H1 (cell line): ENCODE results near the gene SLC8A1. TPM values are rescaled to one million over a fixed set of nuclear protein-coding genes. Genes with fewer than 3 reads are reported as not detected.

Source experiments
- CTCF ChIA-PET: fragments of 300-600 bp; sonication (Branson Sonifier 250); formaldehyde crosslinking; loops from one replicate; lab custom pipeline; 2021; ENCODE audit not compliant: partially characterized antibody; lab: Charles Lee
- POLR2A ChIA-PET: fragments of 300-600 bp; sonication (Branson Sonifier 250); formaldehyde crosslinking; loops from one replicate; lab custom pipeline; 2021; ENCODE audit warnings: inconsistent platforms; ENCODE audit not compliant: partially characterized antibody; lab: Charles Lee
- DNase-seq, 2 experiments: peaks; one replicate each; pipeline versions ENCODE4 v3.0.0 to v3.0.0-alpha.2; 2010 to 2022; ENCODE audit warnings: low spot score in 2 of 2, low read depth in 1 of 2, mixed read lengths in 1 of 2
- FAIRE-seq: peaks from 2 replicates; lab custom pipeline; 2011; peaks lifted over from hg19 to GRCh38; lab: Jason Lieb, UNC
- H2AFZ ChIP-seq: 2 replicates; pipeline ENCODE4 v1.8.1; 2012; ENCODE audit warnings: low read length, inconsistent platforms
- H2AK5ac ChIP-seq: 2 replicates; pipeline ENCODE4 v1.6.1; 2013; ENCODE audit warnings: low read depth, low read length
- H2BK120ac ChIP-seq: replicated peaks from 2 replicates; pipeline ENCODE3; 2013; ENCODE audit warnings: low read depth, low read length, inconsistent platforms
- H2BK12ac ChIP-seq: 2 replicates; pipeline ENCODE4 v1.6.1; 2013; ENCODE audit warnings: low read depth, low read length
- H2BK15ac ChIP-seq: 2 replicates; pipeline ENCODE4 v1.6.1; 2013; ENCODE audit warnings: low read length
- H2BK20ac ChIP-seq: 2 replicates; pipeline ENCODE4 v1.6.1; 2013; ENCODE audit warnings: low read length
- H2BK5ac ChIP-seq: 2 replicates; pipeline ENCODE4 v1.6.1; 2013; ENCODE audit warnings: low read depth, low read length
- H3K14ac ChIP-seq: 2 replicates; pipeline ENCODE4 v1.6.1; 2013; ENCODE audit warnings: inconsistent platforms; ENCODE audit not compliant: insufficient read length
- H3K18ac ChIP-seq: 2 replicates; pipeline ENCODE4 v1.6.1; 2013; ENCODE audit warnings: low read length; ENCODE audit errors: extremely low read depth
- H3K23ac ChIP-seq: 2 replicates; pipeline ENCODE4 v1.6.1; 2013; ENCODE audit warnings: inconsistent platforms; ENCODE audit not compliant: insufficient read length
- H3K23me2 ChIP-seq: 2 replicates; pipeline ENCODE4 v1.6.1; 2013; ENCODE audit warnings: low read depth, low read length
- H3K27ac ChIP-seq: 2 replicates; pipeline ENCODE4 v1.6.1; 2011; ENCODE audit warnings: low read depth, low read length, inconsistent platforms
- H3K27me3 ChIP-seq, 4 experiments: replicated peaks in 1 of 4; 1 replicate in 1 of 4; 2 replicates in 3 of 4; pipeline versions ENCODE4 v1.6.1 to v1.8.1; 2011 to 2013; ENCODE audit warnings: low read length in 3 of 4, mild to moderate bottlenecking in 3 of 4, inconsistent platforms in 2 of 4, mixed read lengths in 2 of 4, moderate library complexity in 1 of 4; ENCODE audit not compliant: control insufficient read depth in 3 of 4, insufficient read depth in 3 of 4; ENCODE audit errors: extremely low read depth in 1 of 4
- H3K36me3 ChIP-seq, 4 experiments: 2 replicates each; pipeline versions ENCODE4 v1.6.1 to v1.8.1; 2011 to 2013; ENCODE audit warnings: mild to moderate bottlenecking in 4 of 4, low read length in 3 of 4, moderate library complexity in 2 of 4, control low read depth in 1 of 4, inconsistent platforms in 1 of 4; ENCODE audit not compliant: insufficient read depth in 4 of 4, control insufficient read depth in 2 of 4
- H3K4ac ChIP-seq: replicated peaks from 2 replicates; pipeline ENCODE3; 2013; ENCODE audit warnings: low read length, low read depth, mixed read lengths, inconsistent platforms; ENCODE audit not compliant: insufficient read length
- H3K4me1 ChIP-seq, 4 experiments: replicated peaks in 1 of 4; 1 replicate in 1 of 4; 2 replicates in 3 of 4; pipeline versions ENCODE4 v1.6.1 to v1.8.1; 2011 to 2013; ENCODE audit warnings: low read length in 3 of 4, inconsistent platforms in 2 of 4, mixed read lengths in 1 of 4; ENCODE audit not compliant: insufficient read depth in 4 of 4, control insufficient read depth in 3 of 4
- H3K4me2 ChIP-seq, 2 experiments: 2 replicates each; pipeline versions ENCODE4 v1.6.1 to v1.8.1; 2011 to 2013; ENCODE audit warnings: low read depth in 2 of 2, low read length in 2 of 2, control low read depth in 1 of 2, inconsistent platforms in 1 of 2, mild to moderate bottlenecking in 1 of 2; ENCODE audit not compliant: insufficient read depth in 1 of 2
- H3K4me3 ChIP-seq, 4 experiments: fragments of 200-600, 300-600 bp in 1 of 4; sonication (generic), shearing (Covaris generic), sonication (Bioruptor Twin) in 1 of 4; 2 replicates each; pipeline versions ENCODE4 v1.5.1 to v1.8.1; 2011 to 2016; ENCODE audit warnings: low read length in 4 of 4, low read depth in 3 of 4, control low read depth in 2 of 4, inconsistent platforms in 2 of 4, mild to moderate bottlenecking in 2 of 4, mixed read lengths in 1 of 4, moderate library complexity in 1 of 4; ENCODE audit not compliant: insufficient read depth in 2 of 4; ENCODE audit errors: extremely low read depth in 1 of 4
- H3K56ac ChIP-seq: replicated peaks from 2 replicates; pipeline ENCODE3; 2013; ENCODE audit warnings: low read depth, mild to moderate bottlenecking, mixed read lengths, low read length, inconsistent platforms; ENCODE audit not compliant: insufficient read length
- H3K79me1 ChIP-seq: 2 replicates; pipeline ENCODE4 v1.6.1; 2013; ENCODE audit warnings: low read depth, low read length, control low read depth
- H3K79me2 ChIP-seq, 2 experiments: 2 replicates each; pipeline versions ENCODE4 v1.6.1 to v1.8.1; 2012 to 2013; ENCODE audit warnings: low read length in 2 of 2, mild to moderate bottlenecking in 2 of 2, inconsistent platforms in 1 of 2; ENCODE audit not compliant: insufficient read depth in 2 of 2, control insufficient read depth in 1 of 2
- H3K9ac ChIP-seq, 4 experiments: replicated peaks in 1 of 4; 1 replicate in 1 of 4; 2 replicates in 3 of 4; pipeline versions ENCODE4 v1.6.1 to v1.8.1; 2011 to 2013; ENCODE audit warnings: low read depth in 3 of 4, low read length in 3 of 4, control low read depth in 2 of 4, mild to moderate bottlenecking in 2 of 4, moderate library complexity in 2 of 4, inconsistent platforms in 1 of 4; ENCODE audit errors: extremely low read depth in 1 of 4
- H3K9me3 ChIP-seq, 2 experiments: 2 replicates each; pipeline versions ENCODE4 v1.6.1 to v1.8.1; 2012 to 2013; ENCODE audit warnings: mild to moderate bottlenecking in 2 of 2, moderate library complexity in 2 of 2, control low read depth in 1 of 2, inconsistent platforms in 1 of 2, low read depth in 1 of 2, low read length in 1 of 2, mixed read lengths in 1 of 2; ENCODE audit not compliant: insufficient read depth in 2 of 2
- H4K20me1 ChIP-seq, 2 experiments: replicated peaks in 1 of 2; 2 replicates each; pipeline versions ENCODE3 to v1.8.1; 2011 to 2013; ENCODE audit warnings: inconsistent platforms in 2 of 2, low read length in 2 of 2, mild to moderate bottlenecking in 1 of 2; ENCODE audit not compliant: insufficient read depth in 2 of 2, control insufficient read depth in 1 of 2
- H4K5ac ChIP-seq: 2 replicates; pipeline ENCODE4 v1.6.1; 2013; ENCODE audit warnings: low read length, low read depth, mixed read lengths, inconsistent platforms; ENCODE audit not compliant: insufficient read length
- H4K8ac ChIP-seq: 2 replicates; pipeline ENCODE4 v1.8.0; 2013; ENCODE audit warnings: mild to moderate bottlenecking, moderate library complexity, low read length, inconsistent platforms; ENCODE audit not compliant: insufficient read depth; ENCODE audit errors: extremely low read depth
- H4K91ac ChIP-seq: replicated peaks from 2 replicates; pipeline ENCODE3; 2013; ENCODE audit warnings: low read length, mixed read lengths, inconsistent platforms; ENCODE audit not compliant: insufficient read length
- ASH2L ChIP-seq: fragments of 200-600, 300-600 bp; sonication (generic); IDR thresholded peaks from one replicate; pipeline ENCODE4 v1.7.1; 2017; ENCODE audit warnings: low read length
- ATF2 ChIP-seq: IDR thresholded peaks from 2 replicates; pipeline ENCODE4 v1.6.1; 2012; ENCODE audit warnings: low read length, inconsistent platforms
- BACH1 ChIP-seq: IDR thresholded peaks from 2 replicates; pipeline ENCODE4 v1.6.1; 2012; ENCODE audit warnings: low read length, improper control_type of control experiment
- CBX5 ChIP-seq: fragments of 300-800, 300-1000 bp; sonication (generic); IDR thresholded peaks from 2 replicates; pipeline ENCODE4 v1.7.1; 2016; ENCODE audit warnings: antibody characterized with exemption, low read length, low read depth
- EZH2 ChIP-seq: fragments of 200-600 bp; sonication (generic); IDR thresholded peaks from 2 replicates; pipeline ENCODE4 v1.7.1; 2012; ENCODE audit warnings: low read depth, mild to moderate bottlenecking, moderate library complexity, low read length, inconsistent platforms; ENCODE audit not compliant: severe bottlenecking
- HDAC6 ChIP-seq: IDR thresholded peaks from one replicate; pipeline ENCODE4 v1.7.1; 2012; ENCODE audit warnings: low read depth, mild to moderate bottlenecking, inconsistent platforms, low read length, moderate library complexity
- KDM1A ChIP-seq: fragments of 200-600, 300-600 bp; sonication (generic); IDR thresholded peaks from 2 replicates; pipeline ENCODE4 v1.7.1; 2016; ENCODE audit warnings: mild to moderate bottlenecking, low read length, borderline replicate concordance
- NANOG ChIP-seq: IDR thresholded peaks from 2 replicates; pipeline ENCODE4 v1.6.1; 2011; ENCODE audit warnings: low read length, low read depth, mild to moderate bottlenecking, inconsistent platforms; ENCODE audit not compliant: insufficient read depth, poor library complexity, severe bottlenecking
- POU5F1 ChIP-seq: IDR thresholded peaks from 2 replicates; pipeline ENCODE4 v1.6.1; 2011; ENCODE audit warnings: low read depth, mild to moderate bottlenecking, low read length, moderate library complexity
- SIX5 ChIP-seq: IDR thresholded peaks from 2 replicates; pipeline ENCODE4 v1.6.1; 2011; ENCODE audit warnings: mild to moderate bottlenecking, low read depth, low read length
- SP4 ChIP-seq: IDR thresholded peaks from 2 replicates; pipeline ENCODE4 v1.6.1; 2012; ENCODE audit warnings: low read length, inconsistent platforms
- SRF ChIP-seq: IDR thresholded peaks from 2 replicates; pipeline ENCODE4 v1.6.1; 2011; ENCODE audit warnings: mild to moderate bottlenecking, low read depth, low read length, moderate library complexity
- SUZ12 ChIP-seq: fragments of 200-600 bp; sonication (generic); IDR thresholded peaks from 2 replicates; pipeline ENCODE4 v1.6.1; 2012; ENCODE audit warnings: mild to moderate bottlenecking, inconsistent platforms, low read length, moderate library complexity, mixed read lengths
- WGBS, 2 experiments: shearing (Covaris generic) in 1 of 2; methylation state at CpG; one replicate each; pipeline versions ENCODE4 v1.1.6 to v1.1.7; 2013 to 2015; ENCODE audit warnings: low lambda C conversion rate in 2 of 2, mixed read lengths in 2 of 2, inconsistent platforms in 1 of 2, low coverage in 1 of 2, missing lambda C conversion rate in 1 of 2; ENCODE audit not compliant: insufficient replicate concordance in 2 of 2, insufficient coverage in 1 of 2, insufficient read length in 1 of 2; ENCODE audit errors: extremely low coverage in 1 of 2, missing lambda C conversion rate in 1 of 2; 5-methylcytosine and 5-hydroxymethylcytosine counted together
- polyA plus RNA-seq, 7 experiments: library from polyadenylated mRNA; depleted of rRNA in 3 of 7; stranded (reverse) in 5 of 7; unstranded in 2 of 7; fragments of >200 nt in 5 of 7; fragments of 200-250 nt in 2 of 7; gene quantifications; 1 replicate in 5 of 7; 2 replicates in 1 of 7; 4 replicates in 1 of 7; pipeline versions ENCODE4 v1.2.1 to v1.2.3, GENCODE V29; 2011 to 2013; ENCODE audit warnings: missing spikeins in 2 of 7, mixed read lengths in 2 of 7
- total RNA-seq: library from RNA; stranded (reverse); fragmentation: NEBNext Ultra II Directional; extraction: Animal tissue kit (Norgen Biotek cat#: 25700); gene quantifications from 2 replicates; pipeline ENCODE4 v1.2.1, GENCODE V29; 2021

The SLC8A1 gene
- total and polyA plus RNA-seq, 2 of the 8 experiments (the other 6 are each of a cell fraction or from before 2014, with no cell fraction given) = 0.68 to 3.6 TPM

- CTCF ChIA-PET = interaction anchor here (0.7 kb wide), 1 partner anchor 184 kb away, joined by 3 read pairs; no protein-coding TSS in a partner anchor
- no peak overlapping the region for H4K5ac ChIP-seq
- FAIRE-seq = no peak
- WGBS, 2 experiments = 70% methylated on average over 4 of the region's 4 CpGs; no CpG with 5 or more reads in 1 of the 2 experiments
- H2BK120ac ChIP-seq = no peak overlapping the region
- H3K23me2 ChIP-seq = no peaks in the 10 kb centered on the region
- no peaks in the 10 kb centered on the region for H3K9me3 ChIP-seq
- H3K4me2 ChIP-seq = no peak overlapping the region
- no peak overlapping the region for H4K91ac ChIP-seq
- H2BK5ac ChIP-seq = no peak overlapping the region
- H3K14ac ChIP-seq = no peak overlapping the region
- H3K56ac ChIP-seq = no peak overlapping the region
- H2AFZ ChIP-seq = no peak overlapping the region
- no peak overlapping the region for H3K4ac ChIP-seq
- no peaks in the 10 kb centered on the region for H3K79me2 ChIP-seq
- H4K20me1 ChIP-seq = no peaks in the 10 kb centered on the region
- POLR2A ChIA-PET = no interaction called here
- no peaks in the 10 kb centered on the region for H3K4me1 ChIP-seq
- no peak overlapping the region for H3K27ac ChIP-seq
- no peak overlapping the region for H2BK20ac ChIP-seq
- no peak overlapping the region for H2AK5ac ChIP-seq
- no peaks in the 10 kb centered on the region for H3K79me1 ChIP-seq
- H3K18ac ChIP-seq = no peak overlapping the region
- no peaks in the 10 kb centered on the region for H3K27me3 ChIP-seq
- no peak overlapping the region for H4K8ac ChIP-seq
- no peak overlapping the region for H2BK12ac ChIP-seq
- no peak overlapping the region for H2BK15ac ChIP-seq
- H3K9ac ChIP-seq = no peak overlapping the region
- H3K23ac ChIP-seq = no peak overlapping the region
- H3K36me3 ChIP-seq = no peaks in the 10 kb centered on the region
- H3K4me3 ChIP-seq = no peak overlapping the region
- DNase-seq = no peak
- TF ChIP-seq ASH2L = no peak
- TF ChIP-seq KDM1A = no peak
- no peak for TF ChIP-seq CBX5
- no peak for TF ChIP-seq SP4
- TF ChIP-seq BACH1 = no peak
- TF ChIP-seq EZH2 = no peak
- no peak for TF ChIP-seq SUZ12
- no peak for TF ChIP-seq POU5F1
- no peak for TF ChIP-seq ATF2
- no peak for TF ChIP-seq HDAC6
- no peak for TF ChIP-seq SRF
- no peak for TF ChIP-seq SIX5
- TF ChIP-seq NANOG = no peak
These were observed 343.0 kb downstream of the SLC8A1 start for GRCh38 chr2:40108851-40109250.
